ENCODE data around the gene SFMBT1.

The SFMBT1 gene

DNA sequence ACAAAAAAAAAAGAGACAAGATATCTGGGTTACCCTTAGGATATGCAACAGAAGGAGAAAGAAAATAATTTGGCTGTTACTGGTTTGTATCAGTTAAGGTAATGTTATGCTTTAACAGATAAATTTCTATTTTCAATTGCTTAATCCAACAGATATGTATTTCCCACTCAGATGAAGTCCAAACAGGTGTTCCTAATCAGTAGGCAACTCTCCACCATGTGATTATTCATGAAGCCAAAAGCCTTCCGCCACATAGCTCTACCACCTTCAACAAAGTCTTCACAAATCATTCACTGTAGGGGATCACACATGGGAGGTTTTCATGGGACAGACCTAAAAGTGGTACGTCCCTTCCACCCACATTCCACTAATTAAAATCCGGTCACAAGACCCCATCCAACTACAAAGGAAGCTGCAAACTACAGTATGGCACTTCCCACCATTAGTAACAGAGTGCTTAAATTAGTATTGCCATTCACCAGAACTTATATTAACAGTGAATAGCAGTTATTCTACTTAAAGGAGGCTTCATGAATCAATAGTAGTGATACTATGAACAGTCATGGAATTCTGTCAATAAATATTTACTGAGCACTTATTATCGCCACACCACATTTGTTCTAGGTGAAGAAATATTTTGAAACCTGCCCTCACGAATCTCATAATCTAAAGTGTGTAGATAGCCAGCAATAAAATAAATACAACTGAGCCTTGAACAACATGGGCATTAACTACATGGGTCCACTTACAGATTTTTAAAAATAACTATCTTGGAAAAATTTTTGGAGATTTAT lies 66.5 kb downstream of the SFMBT1 start:
- Histone ChIP-seq H3K9me3 (ENCODE audit: low read length) (no peaks in the 10 kb centered on the region), H3K27me3 (ENCODE audit: control insufficient read depth in 1 of 2, insufficient read depth in 2 of 2, low read length in 2 of 2) (no peaks in the 10 kb centered on the region), H3K4me3 (ENCODE audit: low read depth in 1 of 2, low read length in 2 of 2) (no peak overlapping the region), H3K36me3 (ENCODE audit: insufficient read depth, low read length) (no peaks in the 10 kb centered on the region), H3K9ac (ENCODE audit: low read length) (no peak overlapping the region), H3K27ac (ENCODE audit: low read depth, low read length) (no peak overlapping the region), H3K4me1 (ENCODE audit: insufficient read depth, low read length) (no peaks in the 10 kb centered on the region)

DNA sequence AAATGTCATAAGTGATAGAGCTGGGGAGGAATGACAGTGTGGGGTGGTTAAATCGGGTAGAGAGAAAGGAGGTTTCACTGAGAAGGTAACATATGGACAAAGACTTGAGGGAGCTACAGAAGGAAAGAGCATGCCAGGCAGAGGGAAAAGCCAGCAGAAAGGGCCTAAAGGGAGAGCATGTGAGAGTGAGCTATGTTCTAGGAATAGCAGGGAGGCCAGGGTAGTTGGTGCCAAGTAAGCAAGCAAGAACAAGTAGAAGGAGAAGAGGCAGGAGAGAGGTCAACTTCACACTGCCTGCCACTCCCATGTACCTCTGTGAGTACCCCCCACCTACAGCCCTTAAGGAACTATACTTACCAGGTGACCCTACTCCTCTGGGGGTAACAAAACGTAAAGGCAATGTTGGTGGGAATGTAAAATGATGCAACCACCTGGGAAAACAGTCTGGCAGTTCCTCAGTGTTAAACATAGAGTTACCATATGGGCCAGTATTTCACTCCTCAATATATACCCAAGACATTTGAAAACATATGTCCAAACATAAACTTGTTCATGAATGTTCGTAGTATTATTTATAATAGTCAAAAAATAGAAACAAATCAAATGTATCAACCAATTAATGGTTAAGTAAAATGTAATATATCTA lies 67.6 kb downstream of the SFMBT1 start:
- H3K27ac ChIP-seq (ENCODE audit: low read depth, low read length): no peak overlapping the region
- no peaks in the 10 kb centered on the region for H3K36me3 ChIP-seq (ENCODE audit: insufficient read depth, low read length)
- H3K27me3 ChIP-seq (ENCODE audit: control insufficient read depth in 1 of 2, insufficient read depth in 2 of 2, low read length in 2 of 2): no peaks in the 10 kb centered on the region
- H3K9me3 ChIP-seq (ENCODE audit: low read length): no peaks in the 10 kb centered on the region
- H3K4me1 ChIP-seq (ENCODE audit: insufficient read depth, low read length): no peaks in the 10 kb centered on the region
- H3K9ac ChIP-seq (ENCODE audit: low read length): no peak overlapping the region
- no peak overlapping the region for H3K4me3 ChIP-seq (ENCODE audit: low read depth in 1 of 2, low read length in 2 of 2)

DNA sequence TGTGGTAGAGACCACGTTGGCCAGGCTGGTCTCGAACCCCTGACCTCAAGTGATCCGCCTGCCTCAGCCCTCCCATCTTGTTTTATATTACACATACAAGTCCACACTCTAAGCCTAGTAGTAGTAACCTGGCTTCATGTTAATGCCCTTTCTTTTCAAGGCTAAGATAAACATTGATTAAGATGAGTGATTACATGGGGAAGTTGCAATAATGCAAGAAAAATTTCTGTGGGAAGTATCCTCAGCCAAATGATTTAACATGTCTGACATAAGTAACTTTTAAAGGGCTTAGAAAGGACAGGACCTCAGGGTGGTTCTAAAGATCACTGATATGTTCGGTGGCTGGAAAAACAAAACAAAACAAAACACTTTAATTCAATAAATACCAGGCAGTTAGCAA lies 72.1 kb downstream of the SFMBT1 start:
- no peak overlapping the region for H3K9ac ChIP-seq (ENCODE audit: low read length)
- no peak overlapping the region for H3K4me3 ChIP-seq (ENCODE audit: low read depth in 1 of 2, low read length in 2 of 2)
- H3K9me3 ChIP-seq (ENCODE audit: low read length): no peaks in the 10 kb centered on the region
- no peak overlapping the region for H3K27ac ChIP-seq (ENCODE audit: low read depth, low read length)
- no peaks in the 10 kb centered on the region for H3K36me3 ChIP-seq (ENCODE audit: insufficient read depth, low read length)
- no peaks in the 10 kb centered on the region for H3K4me1 ChIP-seq (ENCODE audit: insufficient read depth, low read length)
- H3K27me3 ChIP-seq (ENCODE audit: control insufficient read depth in 1 of 2, insufficient read depth in 2 of 2, low read length in 2 of 2): no peaks in the 10 kb centered on the region

DNA sequence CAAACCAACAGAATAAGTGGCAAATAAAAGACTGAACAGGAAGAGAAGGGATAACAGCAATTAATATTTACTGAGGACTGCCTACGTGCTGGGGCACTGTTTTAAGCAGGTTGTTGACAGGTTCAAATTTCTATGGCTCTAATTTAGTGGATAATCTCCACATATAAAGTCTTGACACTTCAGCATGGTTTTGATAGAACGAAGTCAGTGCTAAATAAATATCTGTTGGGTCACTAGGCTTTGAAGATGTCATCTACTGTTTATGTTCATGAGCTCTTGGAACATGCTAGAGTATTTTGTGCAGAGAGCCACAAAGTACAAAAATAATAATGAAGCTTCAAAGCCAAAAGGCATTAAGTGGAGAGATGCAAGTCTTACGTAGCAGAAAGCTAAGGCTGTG lies 74.0 kb downstream of the SFMBT1 start:
- no peaks in the 10 kb centered on the region for H3K9me3 ChIP-seq (ENCODE audit: low read length)
- no peaks in the 10 kb centered on the region for H3K27me3 ChIP-seq (ENCODE audit: control insufficient read depth in 1 of 2, insufficient read depth in 2 of 2, low read length in 2 of 2)
- H3K4me1 ChIP-seq (ENCODE audit: insufficient read depth, low read length): no peaks in the 10 kb centered on the region

DNA sequence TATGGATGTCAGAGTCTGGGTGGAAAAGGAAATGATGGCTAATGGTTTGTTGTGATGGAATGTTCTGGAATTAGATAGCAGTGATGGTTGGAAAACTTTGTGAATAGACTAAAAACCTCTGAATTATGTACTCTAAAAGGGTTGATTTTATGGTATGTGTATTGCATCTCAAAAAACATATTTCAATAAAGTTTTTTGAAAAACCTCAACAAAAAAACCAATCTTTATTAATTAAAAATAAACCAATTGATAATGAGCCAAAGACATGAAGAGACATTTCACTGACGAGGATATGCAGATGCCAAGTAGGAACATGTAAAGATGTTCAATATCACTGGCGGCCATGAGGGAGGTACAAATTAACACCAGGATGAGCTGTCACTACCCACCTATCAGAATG lies 78.5 kb downstream of the SFMBT1 start:
- Histone ChIP-seq H3K27ac (ENCODE audit: low read depth, low read length) (no peak overlapping the region), H3K9ac (ENCODE audit: low read length) (no peak overlapping the region), H3K36me3 (ENCODE audit: insufficient read depth, low read length) (no peaks in the 10 kb centered on the region), H3K9me3 (ENCODE audit: low read length) (no peaks in the 10 kb centered on the region), H3K4me1 (ENCODE audit: insufficient read depth, low read length) (no peaks in the 10 kb centered on the region), H3K27me3 (ENCODE audit: control insufficient read depth in 1 of 2, insufficient read depth in 2 of 2, low read length in 2 of 2) (no peaks in the 10 kb centered on the region), H3K4me3 (ENCODE audit: low read depth in 1 of 2, low read length in 2 of 2) (no peak overlapping the region)

More for the DNA sequence above, 74.0 kb downstream of the SFMBT1 start:
- H3K4me3 ChIP-seq (ENCODE audit: low read depth in 1 of 2, low read length in 2 of 2): no peak overlapping the region
- H3K36me3 ChIP-seq (ENCODE audit: insufficient read depth, low read length): no peaks in the 10 kb centered on the region
- no peak overlapping the region for H3K9ac ChIP-seq (ENCODE audit: low read length)
- H3K27ac ChIP-seq (ENCODE audit: low read depth, low read length): no peak overlapping the region

DNA sequence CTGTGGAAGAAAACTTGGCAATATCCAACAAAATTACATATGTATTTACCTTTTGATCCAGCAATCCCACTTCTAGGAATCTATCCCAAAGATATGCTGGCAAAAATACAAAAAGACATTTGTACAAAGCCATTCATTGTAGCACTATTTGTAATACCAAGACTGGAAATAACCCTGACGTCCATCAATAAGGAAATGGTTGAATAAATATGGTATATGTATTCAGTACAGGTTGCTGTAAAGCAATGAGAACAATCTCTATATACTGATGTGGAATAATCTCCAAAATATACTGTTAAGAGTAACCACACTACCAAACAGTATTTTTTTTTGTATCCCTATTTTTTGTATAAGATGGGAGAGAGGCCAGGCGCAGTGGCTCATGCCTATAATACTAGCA lies 83.7 kb downstream of the SFMBT1 start:
- no peaks in the 10 kb centered on the region for H3K36me3 ChIP-seq (ENCODE audit: insufficient read depth, low read length)
- H3K4me1 ChIP-seq (ENCODE audit: insufficient read depth, low read length): no peaks in the 10 kb centered on the region
- no peak overlapping the region for H3K27ac ChIP-seq (ENCODE audit: low read depth, low read length)

DNA sequence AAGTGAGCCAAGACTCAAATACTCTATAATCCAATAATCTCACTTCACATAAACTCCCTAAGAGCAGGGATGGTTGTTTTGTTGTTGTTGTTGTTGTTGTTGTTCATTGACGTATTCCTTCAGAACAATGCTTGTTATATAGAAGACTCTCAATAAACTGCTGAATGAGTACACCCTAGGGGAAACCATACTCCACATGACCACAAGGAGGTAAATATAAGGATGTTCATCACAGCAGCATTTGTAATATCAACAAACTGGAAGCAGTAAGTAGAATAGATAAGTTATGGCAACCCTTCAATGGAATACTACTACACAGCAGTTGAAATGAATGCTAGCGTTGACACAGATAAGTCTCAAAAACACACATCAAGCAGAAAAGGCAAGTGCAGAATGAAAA lies 86.1 kb downstream of the SFMBT1 start:
- Histone ChIP-seq H3K27ac (ENCODE audit: low read depth, low read length) (no peak overlapping the region), H3K4me3 (ENCODE audit: low read depth in 1 of 2, low read length in 2 of 2) (no peak overlapping the region), H3K27me3 (ENCODE audit: control insufficient read depth in 1 of 2, insufficient read depth in 2 of 2, low read length in 2 of 2) (no peaks in the 10 kb centered on the region), H3K9me3 (ENCODE audit: low read length) (no peaks in the 10 kb centered on the region), H3K9ac (ENCODE audit: low read length) (no peak overlapping the region), H3K36me3 (ENCODE audit: insufficient read depth, low read length) (no peaks in the 10 kb centered on the region), H3K4me1 (ENCODE audit: insufficient read depth, low read length) (no peaks in the 10 kb centered on the region)

More for the DNA sequence above, 83.7 kb downstream of the SFMBT1 start:
- Histone ChIP-seq H3K27me3 (ENCODE audit: control insufficient read depth in 1 of 2, insufficient read depth in 2 of 2, low read length in 2 of 2) (no peaks in the 10 kb centered on the region), H3K9ac (ENCODE audit: low read length) (no peak overlapping the region), H3K9me3 (ENCODE audit: low read length) (no peaks in the 10 kb centered on the region), H3K4me3 (ENCODE audit: low read depth in 1 of 2, low read length in 2 of 2) (no peak overlapping the region)

DNA sequence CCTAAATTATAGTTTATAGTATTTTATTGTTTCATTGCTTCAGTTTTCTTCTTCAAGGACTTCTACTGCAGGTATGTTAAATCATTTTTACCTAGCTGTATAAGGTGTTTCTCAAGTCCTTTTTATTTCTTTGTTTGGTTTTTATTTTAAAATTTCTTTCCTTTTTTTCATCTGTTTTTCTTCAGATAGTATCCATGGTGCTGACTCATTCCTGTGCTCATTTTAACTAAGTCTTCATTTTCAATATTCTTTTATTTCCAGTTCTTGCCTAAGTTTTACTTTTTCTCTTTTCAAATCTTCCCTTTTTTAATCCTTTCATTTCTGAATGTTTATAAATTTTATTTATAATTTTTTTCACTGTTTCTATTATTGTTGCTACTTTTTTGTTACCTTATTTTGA lies 106.3 kb downstream of the SFMBT1 start:
- no peak overlapping the region for H3K27ac ChIP-seq (ENCODE audit: low read depth, low read length)
- H3K36me3 ChIP-seq (ENCODE audit: insufficient read depth, low read length): no peaks in the 10 kb centered on the region
- peaks cover 5% of the 10 kb centered on the region for H3K4me1 ChIP-seq (ENCODE audit: insufficient read depth, low read length)
- no peaks in the 10 kb centered on the region for H3K27me3 ChIP-seq (ENCODE audit: control insufficient read depth in 1 of 2, insufficient read depth in 2 of 2, low read length in 2 of 2)
- no peaks in the 10 kb centered on the region for H3K9me3 ChIP-seq (ENCODE audit: low read length)
- H3K9ac ChIP-seq (ENCODE audit: low read length): no peak overlapping the region
- H3K4me3 ChIP-seq (ENCODE audit: low read depth in 1 of 2, low read length in 2 of 2): no peak overlapping the region

DNA sequence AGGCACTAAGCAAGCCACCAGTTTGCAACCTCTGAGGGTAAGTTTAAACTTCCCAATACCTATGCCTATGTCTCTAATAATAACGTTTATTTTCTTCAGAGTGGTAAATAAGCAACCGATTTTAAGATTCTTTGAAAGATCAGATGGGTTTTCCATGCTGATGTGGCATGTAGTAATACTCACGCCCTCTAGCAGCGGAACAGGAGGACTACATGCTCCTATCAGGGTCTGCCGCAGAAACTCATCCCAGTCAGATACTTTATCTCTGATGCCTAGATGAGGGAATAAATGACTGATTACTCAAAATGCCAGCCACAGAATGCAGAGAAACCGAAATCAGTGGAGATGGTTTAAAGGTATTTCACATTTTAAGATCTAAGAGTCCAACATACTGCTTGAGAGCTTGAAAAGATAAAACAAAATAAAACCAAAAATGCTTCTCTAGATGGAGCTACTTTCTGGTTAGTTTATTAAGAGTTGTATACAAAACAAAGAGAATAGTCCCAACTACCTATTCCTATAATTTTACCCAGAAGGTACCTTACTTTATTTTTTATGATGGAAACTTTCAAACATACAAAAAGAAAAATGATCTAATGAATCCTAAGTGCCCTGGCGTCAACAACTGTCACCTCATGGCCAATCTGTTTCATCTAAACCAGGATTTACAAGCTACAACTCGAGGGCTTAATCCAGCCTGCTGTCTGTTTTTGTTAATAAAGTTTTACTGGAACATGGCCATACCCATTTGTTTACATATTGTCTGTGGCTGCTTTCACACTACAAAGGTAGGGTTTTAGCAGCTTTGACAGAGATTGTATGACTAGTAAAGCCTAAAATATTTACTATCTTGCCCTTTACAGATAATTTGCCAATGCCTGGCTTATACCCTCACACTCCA lies 111.0 kb downstream of the SFMBT1 start:
- Histone ChIP-seq H3K9me3 (ENCODE audit: low read length) (no peaks in the 10 kb centered on the region), H3K4me3 (ENCODE audit: low read depth in 1 of 2, low read length in 2 of 2) (no peak overlapping the region), H3K27ac (ENCODE audit: low read depth, low read length) (no peak overlapping the region), H3K36me3 (ENCODE audit: insufficient read depth, low read length) (peaks cover 8% of the 10 kb centered on the region), H3K4me1 (ENCODE audit: insufficient read depth, low read length) (peaks cover 7% of the 10 kb centered on the region), H3K27me3 (ENCODE audit: control insufficient read depth in 1 of 2, insufficient read depth in 2 of 2, low read length in 2 of 2) (no peaks in the 10 kb centered on the region), H3K9ac (ENCODE audit: low read length) (no peak overlapping the region)

DNA sequence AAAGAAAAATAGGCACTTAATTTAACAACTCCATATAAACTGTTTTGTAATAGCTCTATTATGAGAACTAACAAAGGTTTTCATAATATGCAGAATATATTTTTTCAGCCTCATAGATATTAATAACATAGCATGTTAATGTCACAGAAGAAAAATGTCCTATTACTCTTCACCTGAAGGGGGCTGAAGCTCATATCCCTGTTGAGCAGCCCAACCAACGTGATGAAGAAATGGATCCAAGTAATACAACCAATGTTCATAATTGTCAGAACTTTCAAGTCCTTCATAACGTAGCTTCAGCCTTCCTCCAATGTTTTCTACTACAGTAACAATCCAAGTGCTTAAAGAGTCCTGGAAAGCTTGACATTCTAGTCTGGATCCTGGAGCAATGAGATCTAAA lies 114.0 kb downstream of the SFMBT1 start:
- Histone ChIP-seq H3K4me3 (ENCODE audit: low read depth in 1 of 2, low read length in 2 of 2) (no peak overlapping the region), H3K4me1 (ENCODE audit: insufficient read depth, low read length) (peaks cover 7% of the 10 kb centered on the region), H3K27ac (ENCODE audit: low read depth, low read length) (no peak overlapping the region)

DNA sequence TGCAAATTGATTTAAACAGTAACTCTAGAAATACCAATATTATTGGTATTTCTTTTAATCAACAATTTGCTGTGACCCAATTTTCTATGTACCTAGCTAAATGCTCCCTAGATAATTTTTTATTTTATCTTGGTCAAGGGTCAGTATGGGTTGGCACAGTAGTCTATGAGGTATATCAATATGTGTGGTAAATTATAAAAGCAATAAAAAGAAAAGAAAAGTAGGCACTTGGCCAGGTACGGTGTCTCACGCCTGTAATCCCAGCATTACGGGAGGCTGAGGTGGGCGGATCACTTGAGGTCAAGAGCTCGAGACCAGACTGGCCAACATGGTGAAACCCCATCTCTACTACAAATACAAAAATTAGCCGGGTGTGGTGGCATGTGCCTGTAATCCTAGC lies 114.5 kb downstream of the SFMBT1 start:
- no peak overlapping the region for H3K9ac ChIP-seq (ENCODE audit: low read length)

More for the DNA sequence above, 114.0 kb downstream of the SFMBT1 start:
- no peaks in the 10 kb centered on the region for H3K27me3 ChIP-seq (ENCODE audit: control insufficient read depth in 1 of 2, insufficient read depth in 2 of 2, low read length in 2 of 2)
- H3K9me3 ChIP-seq (ENCODE audit: low read length): no peaks in the 10 kb centered on the region
- peaks cover 15% of the 10 kb centered on the region for H3K36me3 ChIP-seq (ENCODE audit: insufficient read depth, low read length)
- no peak overlapping the region for H3K9ac ChIP-seq (ENCODE audit: low read length)

More for the DNA sequence above, 114.5 kb downstream of the SFMBT1 start:
- Histone ChIP-seq H3K27me3 (ENCODE audit: control insufficient read depth in 1 of 2, insufficient read depth in 2 of 2, low read length in 2 of 2) (no peaks in the 10 kb centered on the region), H3K36me3 (ENCODE audit: insufficient read depth, low read length) (peaks cover 15% of the 10 kb centered on the region), H3K4me1 (ENCODE audit: insufficient read depth, low read length) (peaks cover 7% of the 10 kb centered on the region), H3K27ac (ENCODE audit: low read depth, low read length) (no peak overlapping the region), H3K4me3 (ENCODE audit: low read depth in 1 of 2, low read length in 2 of 2) (no peak overlapping the region), H3K9me3 (ENCODE audit: low read length) (no peaks in the 10 kb centered on the region)

All from muscle layer of colon (tissue), 2 donors.